IPS DF 6.9 (cell line): ENCODE measurements around the gene C2CD2.

Source experiments
- DNase-seq: peaks from one replicate; pipeline ENCODE4 v3.0.0-alpha.2; 2013; ENCODE audit warnings: low read depth, low spot score
- H3K27ac ChIP-seq: one replicate; pipeline ENCODE4 v1.5.1; 2013; ENCODE audit warnings: low read length, control low read depth
- H3K27me3 ChIP-seq: 2 replicates; pipeline ENCODE4 v1.6.1; 2013; ENCODE audit warnings: mild to moderate bottlenecking, low read length; ENCODE audit not compliant: control insufficient read depth, insufficient read depth
- H3K36me3 ChIP-seq: 2 replicates; pipeline ENCODE4 v1.6.1; 2013; ENCODE audit warnings: low read length; ENCODE audit not compliant: control insufficient read depth, insufficient read depth
- H3K4me1 ChIP-seq: 2 replicates; pipeline ENCODE4 v1.6.1; 2013; ENCODE audit warnings: low read length; ENCODE audit not compliant: control insufficient read depth, insufficient read depth
- H3K4me3 ChIP-seq: 2 replicates; pipeline ENCODE4 v1.5.1; 2013; ENCODE audit warnings: mild to moderate bottlenecking, low read length
- H3K9me3 ChIP-seq: 2 replicates; pipeline ENCODE4 v1.6.1; 2013; ENCODE audit warnings: low read length, inconsistent platforms; ENCODE audit not compliant: control insufficient read depth, insufficient read depth
- WGBS: extraction: QIAGEN DNeasy Blood & Tissue Kit; methylation state at CpG from one replicate; pipeline ENCODE4 v1.1.7; 2013; ENCODE audit warnings: mixed read lengths, missing lambda C conversion rate; ENCODE audit not compliant: insufficient read length, insufficient coverage; 5-methylcytosine and 5-hydroxymethylcytosine counted together

C2CD2 gene

GRCh38 chr21:41868062-41868710 is 85.6 kb downstream of the C2CD2 start:
- Histone ChIP-seq H3K4me3 (no peak overlapping the region), H3K36me3 (no peaks in the 10 kb centered on the region), H3K9me3 (no peaks in the 10 kb centered on the region), H3K4me1 (no peaks in the 10 kb centered on the region), H3K27me3 (no peaks in the 10 kb centered on the region), H3K27ac (no peak overlapping the region)
- WGBS, result no CpG with 5 or more reads among the region's 10 CpGs
- DNase-seq, result no peak

DNA sequence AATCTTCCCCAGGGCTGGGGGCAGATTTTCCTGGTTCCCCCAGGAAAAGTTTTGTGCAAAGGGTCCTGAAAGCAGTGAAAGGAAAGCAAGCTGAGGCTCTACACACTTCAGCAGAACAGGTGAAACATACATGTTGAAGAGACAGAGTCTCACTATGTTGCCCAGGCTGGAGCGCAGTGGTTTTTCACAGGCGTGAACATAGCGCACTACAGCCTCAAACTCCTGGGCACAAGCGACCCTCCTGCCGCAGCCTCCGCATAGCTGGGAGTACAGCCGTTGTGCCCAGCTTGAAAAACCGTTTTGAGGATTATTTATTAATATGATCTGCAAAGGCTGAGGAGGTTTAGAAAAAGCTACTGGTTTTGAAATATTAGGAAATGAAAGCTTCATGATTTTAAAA is 86.5 kb downstream of the C2CD2 start:
- H3K4me1 ChIP-seq, result no peaks in the 10 kb centered on the region
- H3K27ac ChIP-seq, result no peak overlapping the region
- H3K9me3 ChIP-seq, result no peaks in the 10 kb centered on the region
- no peaks in the 10 kb centered on the region for H3K27me3 ChIP-seq
- no peaks in the 10 kb centered on the region for H3K36me3 ChIP-seq
- no peak overlapping the region for H3K4me3 ChIP-seq
- no peak for DNase-seq
- WGBS, result no CpG with 5 or more reads among the region's 8 CpGs

DNA sequence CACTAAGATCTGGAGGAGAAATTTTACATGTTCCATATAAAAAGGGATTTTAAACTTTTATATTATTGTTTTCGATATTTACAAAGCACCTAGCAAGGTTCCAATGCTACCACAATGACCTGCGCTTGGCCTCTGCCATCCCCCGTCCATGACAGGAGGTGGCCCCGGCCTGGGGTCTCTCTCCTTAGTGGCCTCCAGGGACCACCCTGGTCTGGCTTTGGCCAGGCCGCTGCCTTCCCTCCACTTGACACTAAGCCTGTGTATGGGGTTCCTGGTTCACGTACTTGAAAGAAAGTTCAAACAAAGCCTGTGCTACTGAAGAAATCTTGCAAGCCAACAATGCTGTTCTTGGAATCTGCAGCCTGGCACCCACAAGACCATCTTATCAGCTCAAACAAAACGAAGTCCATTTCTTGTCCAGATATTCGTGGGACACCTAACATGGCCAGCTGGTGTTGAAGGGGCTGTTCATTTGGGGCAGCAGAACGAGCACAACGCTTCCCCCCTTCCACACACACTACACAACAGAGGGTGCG is 87.5 kb downstream of the C2CD2 start:
- Histone ChIP-seq H3K4me3 (no peak overlapping the region), H3K4me1 (no peaks in the 10 kb centered on the region), H3K27me3 (no peaks in the 10 kb centered on the region), H3K9me3 (no peaks in the 10 kb centered on the region), H3K27ac (no peak overlapping the region), H3K36me3 (no peaks in the 10 kb centered on the region)
- WGBS, result no CpG with 5 or more reads among the region's 11 CpGs
- DNase-seq, result no peak

GRCh38 chr21:41865002-41865777 is 88.6 kb downstream of the C2CD2 start:
- H3K4me3 ChIP-seq, result no peak overlapping the region
- H3K27me3 ChIP-seq, result no peaks in the 10 kb centered on the region
- H3K27ac ChIP-seq, result no peak overlapping the region
- no peaks in the 10 kb centered on the region for H3K36me3 ChIP-seq
- no peak for DNase-seq
- H3K4me1 ChIP-seq, result no peaks in the 10 kb centered on the region
- H3K9me3 ChIP-seq, result no peaks in the 10 kb centered on the region
- WGBS, result no CpG with 5 or more reads among the region's 15 CpGs

DNA sequence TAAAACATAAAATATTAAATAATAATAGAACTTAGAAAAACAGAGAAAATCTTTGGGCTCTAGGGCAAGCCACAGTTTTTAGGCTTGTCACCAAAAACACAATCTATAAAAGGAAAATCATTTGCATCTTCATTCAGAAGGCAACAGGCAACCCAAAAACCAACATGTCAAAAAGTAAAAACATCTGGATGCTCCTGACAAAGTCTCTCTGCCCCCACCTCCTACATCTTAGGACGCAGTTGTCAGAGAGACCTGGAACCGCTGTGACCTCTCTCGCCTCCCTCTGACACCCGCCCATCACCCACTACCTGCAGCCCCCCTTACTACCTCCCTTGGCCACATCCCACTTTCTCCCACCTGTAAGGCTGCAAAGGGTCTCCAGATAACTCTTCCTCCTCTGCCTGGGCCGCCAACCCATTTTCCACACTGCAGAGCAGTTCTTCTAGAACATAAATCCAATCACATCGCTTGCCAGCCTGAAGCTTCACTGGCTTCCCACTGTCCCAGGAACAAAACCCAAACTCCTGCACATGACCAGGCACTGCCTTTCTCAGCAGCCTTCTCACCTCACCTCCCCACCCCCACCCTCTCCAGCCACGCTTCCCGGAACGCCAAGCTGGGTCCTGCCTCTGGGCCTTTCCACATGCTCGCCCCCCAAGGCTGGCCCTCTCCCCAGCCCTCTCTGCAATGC is 89.4 kb downstream of the C2CD2 start:
- Histone ChIP-seq H3K36me3 (peaks cover 1% of the 10 kb centered on the region; the same call in 1 of the 2 replicates), H3K4me3 (no peak overlapping the region), H3K27ac (no peak overlapping the region), H3K9me3 (no peaks in the 10 kb centered on the region), H3K27me3 (no peaks in the 10 kb centered on the region), H3K4me1 (no peaks in the 10 kb centered on the region)
- no CpG with 5 or more reads among the region's 10 CpGs for WGBS
- DNase-seq, result no peak

GRCh38 chr21:41863439-41863740 is 90.4 kb downstream of the C2CD2 start:
- no peak for DNase-seq
- Histone ChIP-seq H3K36me3 (peaks cover 7% of the 10 kb centered on the region), H3K27ac (no peak overlapping the region), H3K27me3 (no peaks in the 10 kb centered on the region), H3K4me3 (no peak overlapping the region), H3K4me1 (no peaks in the 10 kb centered on the region), H3K9me3 (no peaks in the 10 kb centered on the region)
- no CpG with 5 or more reads among the region's 4 CpGs for WGBS

DNA sequence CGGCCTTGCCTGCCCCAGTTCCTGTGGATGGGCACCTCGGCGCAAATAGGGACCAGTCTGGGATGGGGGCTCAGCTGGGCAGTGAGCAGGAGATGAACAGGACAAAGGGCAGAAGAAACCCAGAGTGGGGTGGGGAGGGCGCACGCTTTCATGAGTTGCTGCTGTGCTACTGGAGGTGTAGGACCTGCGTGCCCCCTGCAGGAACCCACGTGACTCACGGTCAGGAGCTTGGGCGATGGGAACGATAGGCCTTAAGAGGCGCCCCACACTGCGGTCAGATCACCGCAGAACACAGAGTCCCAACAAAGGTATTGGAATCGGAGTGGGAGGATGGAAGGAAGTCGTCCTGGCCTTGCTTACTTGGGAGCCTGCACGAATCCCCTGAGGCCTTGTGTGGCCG is 91.8 kb downstream of the C2CD2 start:
- no peak for DNase-seq
- no CpG with 5 or more reads among the region's 17 CpGs for WGBS

GRCh38 chr21:41861255-41861654 is 92.6 kb downstream of the C2CD2 start:
- Histone ChIP-seq H3K4me1 (no peaks in the 10 kb centered on the region), H3K9me3 (no peaks in the 10 kb centered on the region), H3K27me3 (no peaks in the 10 kb centered on the region), H3K36me3 (peaks cover 7% of the 10 kb centered on the region), H3K4me3 (no peak overlapping the region), H3K27ac (no peak overlapping the region)
- no CpG with 5 or more reads among the region's 4 CpGs for WGBS
- DNase-seq, result no peak

More for the DNA sequence above, 91.8 kb downstream of the C2CD2 start:
- Histone ChIP-seq H3K27me3 (no peaks in the 10 kb centered on the region), H3K4me1 (no peaks in the 10 kb centered on the region), H3K9me3 (no peaks in the 10 kb centered on the region), H3K27ac (no peak overlapping the region), H3K4me3 (no peak overlapping the region), H3K36me3 (peaks cover 7% of the 10 kb centered on the region)

DNA sequence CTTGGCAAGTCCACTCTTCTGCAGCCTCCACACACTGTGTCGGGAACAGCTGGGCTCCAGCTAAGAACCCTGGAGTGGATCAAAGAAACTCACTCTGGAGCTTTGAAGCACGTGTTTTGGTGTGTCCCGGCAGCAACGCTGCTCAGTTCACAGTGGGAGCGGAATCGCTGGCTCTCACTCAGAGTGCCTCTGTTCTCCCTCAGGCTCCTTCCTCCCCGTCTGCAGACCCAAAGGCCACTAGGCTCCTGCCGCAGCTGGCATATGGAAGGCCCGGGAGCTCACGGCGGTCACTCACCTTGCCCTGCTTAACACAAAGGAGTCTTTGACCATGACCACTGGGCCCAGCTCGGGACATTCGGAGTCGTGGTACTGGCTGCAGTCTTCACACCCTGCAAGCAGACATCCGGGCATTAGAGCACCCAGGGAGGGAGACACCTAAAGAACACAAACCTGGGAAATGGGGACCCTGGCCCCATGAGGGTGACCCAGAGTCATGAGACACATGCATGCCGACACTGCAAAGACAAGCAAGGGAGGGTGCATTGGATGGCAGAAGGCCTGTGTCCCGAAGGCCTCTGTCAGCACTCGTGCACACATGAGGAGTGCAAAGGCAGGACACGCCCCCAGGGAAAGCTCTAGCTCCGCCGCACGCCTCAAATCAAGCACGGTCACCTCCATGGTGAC is 94.4 kb downstream of the C2CD2 start:
- H3K36me3 ChIP-seq, result peaks cover 7% of the 10 kb centered on the region
- H3K9me3 ChIP-seq, result no peaks in the 10 kb centered on the region
- H3K4me1 ChIP-seq, result no peaks in the 10 kb centered on the region
- H3K4me3 ChIP-seq, result no peak overlapping the region
- DNase-seq, result no peak
- no peak overlapping the region for H3K27ac ChIP-seq
- no peaks in the 10 kb centered on the region for H3K27me3 ChIP-seq
- WGBS, result no CpG with 5 or more reads among the region's 23 CpGs
